Peyer's patch (tissue), 4 donors: Measurements from ENCODE around the gene PLPP1.

Experiments
- POLR2A ChIP-seq, 2 donors: fragments of 450-650 bp; IDR thresholded peaks; one replicate each; pipeline ENCODE4 v1.5.1; 2017; ENCODE audit warnings: antibody characterized with exemption in 2 of 2, mild to moderate bottlenecking in 2 of 2, moderate library complexity in 2 of 2
- TF ChIP-seq, protein P1 (sequence below), 6 experiments: fragments of 450-650 bp in 4 of 6; fragments of 200-600 bp in 2 of 6; sonication (generic) in 1 of 6; IDR thresholded peaks; one replicate each; pipeline ENCODE4 v1.5.1; 2017 to 2019; ENCODE audit warnings: antibody characterized with exemption in 6 of 6, mild to moderate bottlenecking in 3 of 6, moderate library complexity in 1 of 6

DNA sequence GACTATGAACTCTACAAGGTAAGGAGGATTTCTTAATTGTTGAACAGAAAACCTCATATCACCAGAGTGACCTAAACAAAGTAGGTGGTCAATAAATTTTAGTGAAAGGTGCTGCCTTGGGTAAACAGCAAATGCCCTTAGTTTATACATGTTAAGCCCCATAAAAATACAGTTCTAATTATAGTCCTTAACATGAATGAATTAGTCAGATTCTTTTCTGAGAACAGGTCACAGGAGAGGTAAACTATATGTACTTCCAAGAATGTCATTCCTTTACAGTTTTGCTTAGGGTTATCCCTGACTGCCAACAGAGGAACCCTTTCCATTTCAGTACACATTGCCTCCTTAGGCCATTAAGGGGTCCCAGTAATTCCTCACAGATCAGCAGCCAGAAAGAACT is 64.9 kb downstream of the PLPP1 start:
- TF ChIP-seq, protein P1, sequence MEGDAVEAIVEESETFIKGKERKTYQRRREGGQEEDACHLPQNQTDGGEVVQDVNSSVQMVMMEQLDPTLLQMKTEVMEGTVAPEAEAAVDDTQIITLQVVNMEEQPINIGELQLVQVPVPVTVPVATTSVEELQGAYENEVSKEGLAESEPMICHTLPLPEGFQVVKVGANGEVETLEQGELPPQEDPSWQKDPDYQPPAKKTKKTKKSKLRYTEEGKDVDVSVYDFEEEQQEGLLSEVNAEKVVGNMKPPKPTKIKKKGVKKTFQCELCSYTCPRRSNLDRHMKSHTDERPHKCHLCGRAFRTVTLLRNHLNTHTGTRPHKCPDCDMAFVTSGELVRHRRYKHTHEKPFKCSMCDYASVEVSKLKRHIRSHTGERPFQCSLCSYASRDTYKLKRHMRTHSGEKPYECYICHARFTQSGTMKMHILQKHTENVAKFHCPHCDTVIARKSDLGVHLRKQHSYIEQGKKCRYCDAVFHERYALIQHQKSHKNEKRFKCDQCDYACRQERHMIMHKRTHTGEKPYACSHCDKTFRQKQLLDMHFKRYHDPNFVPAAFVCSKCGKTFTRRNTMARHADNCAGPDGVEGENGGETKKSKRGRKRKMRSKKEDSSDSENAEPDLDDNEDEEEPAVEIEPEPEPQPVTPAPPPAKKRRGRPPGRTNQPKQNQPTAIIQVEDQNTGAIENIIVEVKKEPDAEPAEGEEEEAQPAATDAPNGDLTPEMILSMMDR (IDR thresholded peaks at IDR 0.05), result no peak
- TF ChIP-seq POLR2A (IDR thresholded peaks at IDR 0.05), result no peak
